HepG2 (cell line): ENCODE results near the gene HCFC2. TPM values are rescaled to one million over a fixed set of nuclear protein-coding genes. Genes with fewer than 3 reads are reported as not detected.

Experiments
- ATAC-seq: fragments of 200-7000 bp; cut with Tn5 transposase; 3 replicates; pipeline ENCODE4 v1.9.1; 2020; ENCODE audit warnings: mild to moderate bottlenecking, moderate library complexity
- BruUV-seq: library from RNA; stranded (reverse); fragments of 400-500 nt; replicated peaks from 2 replicates; lab custom pipeline; 2021; lab: Mats Ljungman, UMichigan
- CTCF ChIA-PET: fragments of 300-600 bp; formaldehyde crosslinking; extraction: SDS; loops from one replicate; lab custom pipeline; 2021; ENCODE audit warnings: low total read pairs, inconsistent platforms, low intra/inter-chr PET ratio; lab: Yijun Ruan, JAX
- POLR2A ChIA-PET: fragments of 350-600 bp; sonication (Branson Sonifier 250); formaldehyde crosslinking; loops from one replicate; lab custom pipeline; 2020; ENCODE audit warnings: antibody characterized with exemption, inconsistent platforms; lab: Yijun Ruan, JAX
- DNase-seq: peaks from one replicate; pipeline ENCODE4 v3.0.0-alpha.2; 2015; ENCODE audit warnings: low spot score
- FAIRE-seq: peaks from 3 replicates; lab custom pipeline; 2011; peaks lifted over from hg19 to GRCh38; lab: Jason Lieb, UNC
- H2AFZ ChIP-seq: one replicate; pipeline ENCODE4 v1.6.1; 2011; ENCODE audit warnings: low read length, inconsistent platforms
- H3K27ac ChIP-seq: fragments of 300-600 bp; 3 replicates; pipeline ENCODE4 v1.8.0; 2011; ENCODE audit warnings: mixed run types, mild to moderate bottlenecking, mixed read lengths, low read length, inconsistent platforms; ENCODE audit not compliant: insufficient read depth; ENCODE audit errors: extremely low read length
- H3K27me3 ChIP-seq, 2 experiments: fragments of 200-600 bp in 1 of 2; 2 replicates in 1 of 2; 3 replicates in 1 of 2; pipeline versions ENCODE4 v1.6.0 to v1.8.0; 2011; ENCODE audit warnings: low read length in 2 of 2, mild to moderate bottlenecking in 2 of 2, moderate library complexity in 2 of 2, inconsistent platforms in 1 of 2; ENCODE audit not compliant: insufficient read depth in 2 of 2, control insufficient read depth in 1 of 2
- H3K36me3 ChIP-seq, 2 experiments: fragments of 200-600 bp in 1 of 2; replicated peaks in 1 of 2; 2 replicates in 1 of 2; 3 replicates in 1 of 2; pipeline versions ENCODE4 v1.5.1 to v1.8.0; 2011; ENCODE audit warnings: low read length in 2 of 2, inconsistent platforms in 1 of 2; ENCODE audit not compliant: insufficient read depth in 2 of 2, control insufficient read depth in 1 of 2
- H3K4me1 ChIP-seq: 2 replicates; pipeline ENCODE4 v1.5.1; 2012; ENCODE audit warnings: low read length, inconsistent platforms; ENCODE audit not compliant: insufficient read depth
- H3K4me2 ChIP-seq: 2 replicates; pipeline ENCODE4 v1.6.0; 2011; ENCODE audit warnings: low read depth, low read length, inconsistent platforms
- H3K4me3 ChIP-seq, 3 experiments: fragments of 200-600 bp in 1 of 3; sonication (generic), shearing (Covaris generic) in 1 of 3; replicated peaks in 1 of 3; 2 replicates each; pipeline ENCODE4 v1.5.1; 2011 to 2016; ENCODE audit warnings: low read length in 3 of 3, inconsistent platforms in 2 of 3, low read depth in 2 of 3, mild to moderate bottlenecking in 2 of 3, control low read depth in 1 of 3, mixed read lengths in 1 of 3; ENCODE audit not compliant: insufficient read depth in 1 of 3
- H3K79me2 ChIP-seq: one replicate; pipeline ENCODE4 v1.6.1; 2011; ENCODE audit warnings: low read length, inconsistent platforms; ENCODE audit not compliant: insufficient read depth
- H3K9ac ChIP-seq: 2 replicates; pipeline ENCODE4 v1.6.0; 2011; ENCODE audit warnings: mild to moderate bottlenecking, low read depth, low read length, inconsistent platforms; ENCODE audit not compliant: insufficient read depth
- H3K9me3 ChIP-seq: 2 replicates; pipeline ENCODE4 v1.5.1; 2012; ENCODE audit warnings: mild to moderate bottlenecking, low read length
- H4K20me1 ChIP-seq: 2 replicates; pipeline ENCODE4 v1.6.0; 2011; ENCODE audit warnings: inconsistent platforms, mild to moderate bottlenecking, low read length, moderate library complexity; ENCODE audit not compliant: insufficient read depth
- CBFB ChIP-seq: sonication (generic); formaldehyde crosslinking; IDR thresholded peaks from 2 replicates; pipeline ENCODE4 v1.4.0; 2020; ENCODE audit warnings: missing genetic modification reagents
- CC2D1A ChIP-seq: sonication (generic); formaldehyde crosslinking; IDR thresholded peaks from 2 replicates; pipeline ENCODE4 v1.8.1; 2023; ENCODE audit warnings: mild to moderate bottlenecking, missing genetic modification reagents
- KAT2B ChIP-seq: fragments of 150-350 bp; IDR thresholded peaks from 2 replicates; pipeline ENCODE4 v1.6.1; 2014; ENCODE audit warnings: low read depth, low read length, borderline replicate concordance
- MBD4 ChIP-seq: IDR thresholded peaks from 2 replicates; pipeline ENCODE4 v1.6.1; 2012; ENCODE audit warnings: low read length, inconsistent platforms, borderline replicate concordance
- MTA1 ChIP-seq: sonication (generic); formaldehyde crosslinking; IDR thresholded peaks from 2 replicates; pipeline ENCODE4 v1.4.0; 2020; ENCODE audit warnings: missing genetic modification reagents, mild to moderate bottlenecking, borderline replicate concordance
- PAXIP1 ChIP-seq: sonication (generic); formaldehyde crosslinking; conservative IDR thresholded peaks from 2 replicates; pipeline ENCODE4 v1.4.0; 2020; ENCODE audit warnings: mild to moderate bottlenecking, missing genetic modification reagents, moderate library complexity
- TFAP4 ChIP-seq: sonication (generic); IDR thresholded peaks from 2 replicates; pipeline ENCODE4 v1.6.1; 2016; ENCODE audit warnings: low read depth, borderline replicate concordance
- ZBTB8A ChIP-seq: sonication (generic); formaldehyde crosslinking; IDR thresholded peaks from 2 replicates; pipeline ENCODE4 v1.4.0; 2020; ENCODE audit warnings: mild to moderate bottlenecking, low read depth, missing genetic modification reagents, borderline replicate concordance
- ZC3H13 ChIP-seq: sonication (generic); formaldehyde crosslinking; IDR thresholded peaks from 2 replicates; pipeline ENCODE4 v1.8.1; 2023; ENCODE audit warnings: mild to moderate bottlenecking, missing genetic modification reagents, moderate library complexity
- ZFAT ChIP-seq: sonication (generic); formaldehyde crosslinking; conservative IDR thresholded peaks from 2 replicates; pipeline ENCODE4 v1.8.1; 2023; ENCODE audit warnings: missing genetic modification reagents, inconsistent platforms
- ZNF263 ChIP-seq: sonication (generic); formaldehyde crosslinking; IDR thresholded peaks from 2 replicates; pipeline ENCODE4 v1.4.0; 2020; ENCODE audit warnings: missing genetic modification reagents
- ZNF329 ChIP-seq: sonication (generic); formaldehyde crosslinking; IDR thresholded peaks from 2 replicates; pipeline ENCODE4 v1.9.0; 2021; ENCODE audit warnings: low read depth, mild to moderate bottlenecking, missing genetic modification reagents
- ZNF530 ChIP-seq: sonication (generic); formaldehyde crosslinking; IDR thresholded peaks from 2 replicates; pipeline ENCODE4 v1.5.0; 2020; ENCODE audit warnings: low read depth, mild to moderate bottlenecking, missing genetic modification reagents
- ZNF713 ChIP-seq: sonication (generic); formaldehyde crosslinking; IDR thresholded peaks from 2 replicates; pipeline ENCODE4 v1.4.0; 2020; ENCODE audit warnings: mild to moderate bottlenecking, missing genetic modification reagents
- ZZZ3 ChIP-seq: sonication (generic); formaldehyde crosslinking; IDR thresholded peaks from 2 replicates; pipeline ENCODE4 v1.4.0; 2020; ENCODE audit warnings: missing genetic modification reagents, mild to moderate bottlenecking, borderline replicate concordance
- WGBS: methylation state at CpG from one replicate; pipeline ENCODE4 v1.1.6; 2017; ENCODE audit warnings: low lambda C conversion rate; 5-methylcytosine and 5-hydroxymethylcytosine counted together
- in situ Hi-C: cut with HindIII; loops from 2 replicates; pipeline ENCODE4 v1.10.0; 2017; ENCODE audit warnings: low pct_unique_long_range_greater_than_20kb; ENCODE audit not compliant: extremely low pct_ligation_motif_present
- intact Hi-C: fragments of 100-400 bp; cut with micrococcal nuclease; formaldehyde crosslinking; loops from one replicate; pipeline ENCODE4 v1.10.0; 2022; ENCODE audit not compliant: unreplicated experiment
- polyA plus RNA-seq, 8 experiments: library from polyadenylated mRNA; depleted of rRNA in 3 of 8; stranded (reverse) in 7 of 8; unstranded in 1 of 8; fragments of >200 nt; fragmentation: Illumina TruSeq in 4 of 8; extraction: Trizol in 4 of 8; gene quantifications; 2 replicates each; pipeline versions ENCODE4 v1.2.1 to v1.2.3, GENCODE V29; 2011 to 2016; ENCODE audit warnings: low read depth in 4 of 8, missing spikeins in 1 of 8, mixed read lengths in 1 of 8; ENCODE audit not compliant: insufficient read depth in 1 of 8
- total RNA-seq, 5 experiments: library from RNA; depleted of rRNA; stranded (reverse); fragments of >200 nt; fragmentation: Illumina TruSeq; extraction: Trizol; gene quantifications; 2 replicates each; pipeline ENCODE4 v1.2.3, GENCODE V29; 2016; ENCODE audit warnings: low read depth in 1 of 5

HCFC2 gene
- total and polyA plus RNA-seq, 2 of the 13 experiments (the other 11 are each of a cell fraction or from before 2014, with no cell fraction given): 3.7 to 4.9 TPM

- Histone ChIP-seq H3K4me1 (no peaks in the 10 kb centered on the region), H4K20me1 (no peaks in the 10 kb centered on the region), H3K4me3 (no peak overlapping the region), H3K36me3 (no peaks in the 10 kb centered on the region), H3K4me2 (no peak overlapping the region), H2AFZ (no peak overlapping the region), H3K9me3 (no peaks in the 10 kb centered on the region), H3K9ac (no peak overlapping the region), H3K27me3 (peaks cover 0 to 21% of the 10 kb centered on the region in 2 experiments; a peak in 2 of 5 replicates), H3K27ac (no peak overlapping the region), H3K79me2 (no peaks in the 10 kb centered on the region)
- CTCF ChIA-PET: no interaction called here
- in situ Hi-C loops: no loop called here
- no peak for ATAC-seq
- TF ChIP-seq ZNF530 (no peak), MBD4 (no peak)
- FAIRE-seq: no peak
- no peak for DNase-seq
- BruUV-seq: no TSS peak
- 5% methylated on average over 2 of the region's 2 CpGs for WGBS
- POLR2A ChIA-PET: no interaction called here
- intact Hi-C loops: no loop called here
These were observed 38.6 kb upstream of the HCFC2 start for GRCh38 chr12:104025771-104026170.

- ChIA-PET POLR2A (no interaction called here), CTCF (no interaction called here)
- DNase-seq (no peak), ATAC-seq (no peak), FAIRE-seq (no peak)
- H3K36me3 ChIP-seq: no peaks in the 10 kb centered on the region
- H3K4me3 ChIP-seq: no peak overlapping the region
- no peak overlapping the region for H3K9ac ChIP-seq
- H3K79me2 ChIP-seq: no peaks in the 10 kb centered on the region
- intact Hi-C loops: no loop called here
- peaks cover 0 to 21% of the 10 kb centered on the region in 2 experiments; a peak in 2 of 5 replicates for H3K27me3 ChIP-seq
- H3K4me2 ChIP-seq: no peak overlapping the region
- in situ Hi-C loops: no loop called here
- no peaks in the 10 kb centered on the region for H3K4me1 ChIP-seq
- H2AFZ ChIP-seq: no peak overlapping the region
- WGBS: 11% methylated on average over 5 of the region's 5 CpGs
- H3K9me3 ChIP-seq: no peaks in the 10 kb centered on the region
- no peak overlapping the region for H3K27ac ChIP-seq
- BruUV-seq: no TSS peak
- H4K20me1 ChIP-seq: no peaks in the 10 kb centered on the region
- no peak for TF ChIP-seq CC2D1A (CRISPR knock-in tag)
- no peak for TF ChIP-seq ZNF263 (CRISPR knock-in tag)
- no peak for TF ChIP-seq ZNF713 (CRISPR knock-in tag)
- no peak for TF ChIP-seq ZC3H13 (CRISPR knock-in tag)
- TF ChIP-seq KAT2B: no peak
- no peak for TF ChIP-seq CBFB
- TF ChIP-seq ZFAT: no peak
- no peak for TF ChIP-seq PAXIP1 (CRISPR knock-in tag)
- no peak for TF ChIP-seq ZZZ3 (CRISPR knock-in tag)
- TF ChIP-seq TFAP4: no peak
- TF ChIP-seq ZBTB8A: no peak
- no peak for TF ChIP-seq MTA1
- TF ChIP-seq ZNF329 (CRISPR knock-in tag): no peak
These were observed 37.3 kb upstream of the HCFC2 start for GRCh38 chr12:104026841-104027599.
